Neural cell (in vitro differentiated cells): ENCODE data around the gene MTRF1. TPM values are rescaled to one million over a fixed set of nuclear protein-coding genes. Genes with fewer than 3 reads are reported as not detected.

Experiments used
- H2AFZ ChIP-seq: fragments of 200-600, 300-800 bp; sonication (generic), shearing (Covaris generic); 2 replicates; pipeline ENCODE4 v1.6.0; 2014; ENCODE audit warnings: low read depth, mild to moderate bottlenecking, antibody characterized with exemption, low read length, moderate library complexity
- H3F3A ChIP-seq: fragments of 200-600 bp; shearing (Covaris generic); 2 replicates; pipeline ENCODE4 v1.6.1; 2016; ENCODE audit warnings: mild to moderate bottlenecking, moderate library complexity, mixed read lengths, antibody characterized with exemption, low read length; ENCODE audit not compliant: insufficient read depth, poor library complexity, severe bottlenecking
- H3K27ac ChIP-seq: fragments of 200-600, 300-800 bp; sonication (generic), shearing (Covaris generic); 2 replicates; pipeline ENCODE4 v1.5.1; 2014; ENCODE audit warnings: mild to moderate bottlenecking, low read length, moderate library complexity
- H3K27me3 ChIP-seq: fragments of 300-800, 200-600 bp; sonication (generic), shearing (Covaris generic); 2 replicates; pipeline ENCODE4 v1.6.0; 2014; ENCODE audit warnings: mild to moderate bottlenecking, low read depth, low read length, moderate library complexity; ENCODE audit not compliant: insufficient read depth
- H3K36me3 ChIP-seq: fragments of 300-800, 200-600 bp; sonication (generic), shearing (Covaris generic); 2 replicates; pipeline ENCODE4 v1.5.1; 2014; ENCODE audit warnings: mild to moderate bottlenecking, antibody characterized with exemption, low read length, moderate library complexity; ENCODE audit not compliant: insufficient read depth
- H3K4me2 ChIP-seq: fragments of 300-800, 200-600 bp; sonication (generic), shearing (Covaris generic); 2 replicates; pipeline ENCODE4 v1.6.0; 2014; ENCODE audit warnings: mild to moderate bottlenecking, low read length
- H3K4me3 ChIP-seq: fragments of 300-800, 200-600 bp; sonication (generic), shearing (Covaris generic); 2 replicates; pipeline ENCODE4 v1.5.1; 2014; ENCODE audit warnings: mild to moderate bottlenecking, low read length, moderate library complexity
- H3K79me2 ChIP-seq: fragments of 200-600 bp; shearing (Covaris generic); replicated peaks from 2 replicates; pipeline ENCODE4 v1.6.0; 2014; ENCODE audit warnings: mild to moderate bottlenecking, low read length, moderate library complexity; ENCODE audit not compliant: insufficient read depth
- H3K9ac ChIP-seq: fragments of 300-800, 200-600 bp; sonication (generic), shearing (Covaris generic); 2 replicates; pipeline ENCODE4 v1.6.1; 2016; ENCODE audit warnings: mild to moderate bottlenecking, low read length, mixed read lengths
- H3K9me2 ChIP-seq: fragments of 200-600 bp; shearing (Covaris generic); 2 replicates; pipeline ENCODE4 v1.6.1; 2016; ENCODE audit warnings: mild to moderate bottlenecking, low read length, mixed read lengths; ENCODE audit not compliant: insufficient read depth
- H3K9me3 ChIP-seq: fragments of 200-600, 300-800 bp; sonication (generic), shearing (Covaris generic); 2 replicates; pipeline ENCODE4 v1.6.1; 2016; ENCODE audit warnings: mild to moderate bottlenecking, mixed run types, low read length, moderate library complexity, mixed read lengths
- H4K20me1 ChIP-seq: fragments of 200-600 bp; shearing (Covaris generic); 2 replicates; pipeline ENCODE4 v1.6.1; 2016; ENCODE audit warnings: mild to moderate bottlenecking, mixed run types; ENCODE audit not compliant: insufficient read depth
- CTCF ChIP-seq: fragments of 450-650 bp; IDR thresholded peaks from 2 replicates; pipeline ENCODE4 v1.5.1; 2014; ENCODE audit warnings: antibody characterized with exemption, mild to moderate bottlenecking, moderate library complexity; ENCODE audit not compliant: poor library complexity, severe bottlenecking
- EP300 ChIP-seq: fragments of 450-650 bp; conservative IDR thresholded peaks from 2 replicates; pipeline ENCODE4 v1.6.1; 2014; ENCODE audit warnings: antibody characterized with exemption, mild to moderate bottlenecking, moderate library complexity; ENCODE audit not compliant: poor library complexity, severe bottlenecking
- EZH2 ChIP-seq: fragments of 200-600, 300-800 bp; shearing (Covaris generic), sonication (generic); IDR thresholded peaks from 2 replicates; pipeline ENCODE4 v1.6.1; 2014; ENCODE audit warnings: antibody characterized with exemption, low read length, borderline replicate concordance, mild to moderate bottlenecking; ENCODE audit not compliant: insufficient read depth, poor library complexity, severe bottlenecking
- MXI1 ChIP-seq: fragments of 450-650 bp; conservative IDR thresholded peaks from 2 replicates; pipeline ENCODE4 v1.6.1; 2014; ENCODE audit warnings: antibody characterized with exemption, mild to moderate bottlenecking; ENCODE audit not compliant: poor library complexity, severe bottlenecking
- POLR2AphosphoS5 ChIP-seq: IDR thresholded peaks from 2 replicates; pipeline ENCODE4 v1.6.1; 2012
- RAD21 ChIP-seq: fragments of 450-650 bp; conservative IDR thresholded peaks from 2 replicates; pipeline ENCODE4 v1.6.1; 2014; ENCODE audit warnings: antibody characterized with exemption, mild to moderate bottlenecking, moderate library complexity
- SMC3 ChIP-seq: fragments of 450-650 bp; conservative IDR thresholded peaks from 2 replicates; pipeline ENCODE4 v1.6.1; 2014; ENCODE audit warnings: antibody characterized with exemption, mild to moderate bottlenecking, moderate library complexity; ENCODE audit not compliant: poor library complexity
- TAF1 ChIP-seq: IDR thresholded peaks from 2 replicates; pipeline ENCODE4 v1.6.1; 2012; ENCODE audit warnings: low read depth
- polyA minus RNA-seq: library from RNA; depleted of rRNA, polyadenylated mRNA; stranded (reverse); fragments of >200 nt; gene quantifications from 2 replicates; pipeline ENCODE4 v1.2.3, GENCODE V29; 2014
- polyA plus RNA-seq: library from polyadenylated mRNA; depleted of rRNA; stranded (reverse); fragments of >200 nt; gene quantifications from 2 replicates; pipeline ENCODE4 v1.2.3, GENCODE V29; 2014
- TF ChIP-seq, protein P1 (sequence below): IDR thresholded peaks from 2 replicates; pipeline ENCODE4 v1.6.1; 2012; ENCODE audit warnings: borderline replicate concordance

Gene MTRF1, protein sequence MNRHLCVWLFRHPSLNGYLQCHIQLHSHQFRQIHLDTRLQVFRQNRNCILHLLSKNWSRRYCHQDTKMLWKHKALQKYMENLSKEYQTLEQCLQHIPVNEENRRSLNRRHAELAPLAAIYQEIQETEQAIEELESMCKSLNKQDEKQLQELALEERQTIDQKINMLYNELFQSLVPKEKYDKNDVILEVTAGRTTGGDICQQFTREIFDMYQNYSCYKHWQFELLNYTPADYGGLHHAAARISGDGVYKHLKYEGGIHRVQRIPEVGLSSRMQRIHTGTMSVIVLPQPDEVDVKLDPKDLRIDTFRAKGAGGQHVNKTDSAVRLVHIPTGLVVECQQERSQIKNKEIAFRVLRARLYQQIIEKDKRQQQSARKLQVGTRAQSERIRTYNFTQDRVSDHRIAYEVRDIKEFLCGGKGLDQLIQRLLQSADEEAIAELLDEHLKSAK
- 11.4 and 15.7 TPM in 2 replicates for polyA plus RNA-seq
- 21.1 and 21.7 TPM in 2 replicates for polyA minus RNA-seq

GRCh38 chr13:41263261-41263971 is at the start of gene MTRF1:
Gene MTRF1, minus strand, starts transcription at chr13:41263576. Its CDS starts 2,669 bp downstream, at chr13:41260907.
- Histone ChIP-seq H3K4me2 (peak within 1 kb of the TSS; percentile 56), H3K79me2 (no peaks in the 10 kb centered on the region), H4K20me1 (no peaks in the 10 kb centered on the region), H3K27ac (peak within 1 kb of the TSS; percentile 83), H3K36me3 (no peaks in the 10 kb centered on the region), H3K4me3 (peak within 1 kb of the TSS; percentile 77), H2AFZ (peak within 1 kb of the TSS; percentile 78), H3F3A (no peaks in the 10 kb centered on the region), H3K9ac (peak within 1 kb of the TSS; percentile 77), H3K9me3 (no peaks in the 10 kb centered on the region), H3K9me2 (no peaks in the 10 kb centered on the region), H3K27me3 (no peaks in the 10 kb centered on the region)
- peak; percentile 42 for TF ChIP-seq RAD21
- TF ChIP-seq SMC3 = no peak
- no peak for TF ChIP-seq TAF1
- TF ChIP-seq MXI1 = peak; percentile 87
- no peak for TF ChIP-seq EP300
- TF ChIP-seq EZH2 = no peak
- TF ChIP-seq CTCF = no peak
- TF ChIP-seq POLR2AphosphoS5 = peak; percentile 68
- TF ChIP-seq, protein P1, sequence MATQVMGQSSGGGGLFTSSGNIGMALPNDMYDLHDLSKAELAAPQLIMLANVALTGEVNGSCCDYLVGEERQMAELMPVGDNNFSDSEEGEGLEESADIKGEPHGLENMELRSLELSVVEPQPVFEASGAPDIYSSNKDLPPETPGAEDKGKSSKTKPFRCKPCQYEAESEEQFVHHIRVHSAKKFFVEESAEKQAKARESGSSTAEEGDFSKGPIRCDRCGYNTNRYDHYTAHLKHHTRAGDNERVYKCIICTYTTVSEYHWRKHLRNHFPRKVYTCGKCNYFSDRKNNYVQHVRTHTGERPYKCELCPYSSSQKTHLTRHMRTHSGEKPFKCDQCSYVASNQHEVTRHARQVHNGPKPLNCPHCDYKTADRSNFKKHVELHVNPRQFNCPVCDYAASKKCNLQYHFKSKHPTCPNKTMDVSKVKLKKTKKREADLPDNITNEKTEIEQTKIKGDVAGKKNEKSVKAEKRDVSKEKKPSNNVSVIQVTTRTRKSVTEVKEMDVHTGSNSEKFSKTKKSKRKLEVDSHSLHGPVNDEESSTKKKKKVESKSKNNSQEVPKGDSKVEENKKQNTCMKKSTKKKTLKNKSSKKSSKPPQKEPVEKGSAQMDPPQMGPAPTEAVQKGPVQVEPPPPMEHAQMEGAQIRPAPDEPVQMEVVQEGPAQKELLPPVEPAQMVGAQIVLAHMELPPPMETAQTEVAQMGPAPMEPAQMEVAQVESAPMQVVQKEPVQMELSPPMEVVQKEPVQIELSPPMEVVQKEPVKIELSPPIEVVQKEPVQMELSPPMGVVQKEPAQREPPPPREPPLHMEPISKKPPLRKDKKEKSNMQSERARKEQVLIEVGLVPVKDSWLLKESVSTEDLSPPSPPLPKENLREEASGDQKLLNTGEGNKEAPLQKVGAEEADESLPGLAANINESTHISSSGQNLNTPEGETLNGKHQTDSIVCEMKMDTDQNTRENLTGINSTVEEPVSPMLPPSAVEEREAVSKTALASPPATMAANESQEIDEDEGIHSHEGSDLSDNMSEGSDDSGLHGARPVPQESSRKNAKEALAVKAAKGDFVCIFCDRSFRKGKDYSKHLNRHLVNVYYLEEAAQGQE = no peak

GRCh38 chr13:41313117-41313516 is 49.7 kb upstream of the MTRF1 start:
- no peaks in the 10 kb centered on the region for H3K36me3 ChIP-seq
- peak overlapping the region; percentile 94 for H3K4me2 ChIP-seq
- H3K9me2 ChIP-seq = no peaks in the 10 kb centered on the region
- no peak overlapping the region for H3K27ac ChIP-seq
- no peaks in the 10 kb centered on the region for H3K9me3 ChIP-seq
- H3K9ac ChIP-seq = no peak overlapping the region
- H3K27me3 ChIP-seq = no peaks in the 10 kb centered on the region
- peaks cover 5% of the 10 kb centered on the region for H4K20me1 ChIP-seq
- no peaks in the 10 kb centered on the region for H3F3A ChIP-seq
- peaks cover 64% of the 10 kb centered on the region for H3K79me2 ChIP-seq
- H2AFZ ChIP-seq = no peak overlapping the region
- peak overlapping the region; percentile 95 for H3K4me3 ChIP-seq
- TF ChIP-seq TAF1 (no peak), CTCF (no peak), POLR2AphosphoS5 (no peak), SMC3 (no peak), EZH2 (no peak), RAD21 (no peak)
- TF ChIP-seq, protein P1 = no peak
